WTC11 (cell line): ENCODE results near the gene ARPC1B. TPM values are rescaled to one million over a fixed set of nuclear protein-coding genes. Genes with fewer than 3 reads are reported as not detected.
"Not testable (repeated sequence)": the region's sequence is repeated elsewhere in the genome, so short reads cannot be mapped to it uniquely, and the experiment has no call there.

Source experiments
- ATAC-seq: fragments of 200-7000 bp; cut with Tn5 transposase; 2 replicates; pipeline ENCODE4 v1.10.0; 2021; ENCODE audit warnings: mild to moderate bottlenecking, moderate library complexity
- CTCF ChIA-PET: fragments of 300-600 bp; sonication (Branson Sonifier 250); formaldehyde crosslinking; loops from one replicate; lab custom pipeline; 2021; ENCODE audit warnings: antibody characterized with exemption; lab: Charles Lee
- POLR2A ChIA-PET: fragments of 350-600 bp; sonication (Branson Sonifier 250); formaldehyde crosslinking; loops from one replicate; lab custom pipeline; 2021; ENCODE audit warnings: antibody characterized with exemption; lab: Charles Lee
- DNase-seq: peaks from one replicate; pipeline ENCODE4 v3.0.0; 2021; ENCODE audit warnings: low spot score
- H3K27ac Mint-ChIP-seq: 2 replicates; pipeline ENCODE4 v1.8.0; 2021; ENCODE audit warnings: mixed read lengths
- H3K27me3 Mint-ChIP-seq: 2 replicates; pipeline ENCODE4 v1.8.0; 2021; ENCODE audit warnings: low read depth, mild to moderate bottlenecking, moderate library complexity, mixed read lengths
- H3K36me3 Mint-ChIP-seq: 2 replicates; pipeline ENCODE4 v1.8.0; 2021; ENCODE audit warnings: mixed read lengths
- H3K4me1 Mint-ChIP-seq: 2 replicates; pipeline ENCODE4 v1.8.0; 2022; ENCODE audit warnings: mixed read lengths
- H3K4me3 Mint-ChIP-seq: 2 replicates; pipeline ENCODE4 v1.8.0; 2021; ENCODE audit warnings: mild to moderate bottlenecking, moderate library complexity, mixed read lengths
- H3K9me3 Mint-ChIP-seq: 2 replicates; pipeline ENCODE4 v1.8.0; 2021; ENCODE audit warnings: mixed read lengths
- ATF1 ChIP-seq: sonication (generic); formaldehyde crosslinking; IDR thresholded peaks from 2 replicates; pipeline ENCODE4 v1.8.1; 2023; ENCODE audit warnings: mild to moderate bottlenecking, moderate library complexity, missing genetic modification reagents
- CBFB ChIP-seq: sonication (generic); formaldehyde crosslinking; IDR thresholded peaks from 2 replicates; pipeline ENCODE4 v1.8.1; 2022; ENCODE audit warnings: mild to moderate bottlenecking, low read depth, missing genetic modification reagents
- CDX4 ChIP-seq: fragments of 250-450 bp; sonication (Bioruptor Pico); IDR thresholded peaks from 2 replicates; pipeline ENCODE4 v1.9.0; 2021; ENCODE audit warnings: moderate library complexity, mild to moderate bottlenecking, inconsistent platforms, borderline replicate concordance
- CREB1 ChIP-seq: sonication (generic); formaldehyde crosslinking; IDR thresholded peaks from 2 replicates; pipeline ENCODE4 v1.8.0; 2023; ENCODE audit warnings: mild to moderate bottlenecking, missing genetic modification reagents
- CREM ChIP-seq: sonication (generic); formaldehyde crosslinking; IDR thresholded peaks from 2 replicates; pipeline ENCODE4 v1.8.1; 2022; ENCODE audit warnings: mild to moderate bottlenecking, missing genetic modification reagents, moderate library complexity
- CTCF ChIP-seq: fragments of 200-600 bp; IDR thresholded peaks from 2 replicates; pipeline ENCODE4 v1.8.0; 2022; ENCODE audit warnings: antibody characterized with exemption
- E2F5 ChIP-seq: sonication (generic); formaldehyde crosslinking; IDR thresholded peaks from 2 replicates; pipeline ENCODE4 v1.8.1; 2022; ENCODE audit warnings: mild to moderate bottlenecking, moderate library complexity, missing genetic modification reagents
- EMX1 ChIP-seq: fragments of 250-450 bp; sonication (Bioruptor Pico); IDR thresholded peaks from 2 replicates; pipeline ENCODE4 v1.8.0; 2021; ENCODE audit warnings: mild to moderate bottlenecking
- FOXJ3 ChIP-seq: sonication (generic); formaldehyde crosslinking; IDR thresholded peaks from 2 replicates; pipeline ENCODE4 v1.9.0; 2021; ENCODE audit warnings: missing genetic modification reagents, mild to moderate bottlenecking, borderline replicate concordance
- FOXK1 ChIP-seq: sonication (generic); formaldehyde crosslinking; IDR thresholded peaks from 2 replicates; pipeline ENCODE4 v1.8.0; 2022; ENCODE audit warnings: mild to moderate bottlenecking, moderate library complexity, missing genetic modification reagents
- FOXP1 ChIP-seq: sonication (generic); formaldehyde crosslinking; IDR thresholded peaks from 2 replicates; pipeline ENCODE4 v1.8.0; 2022; ENCODE audit warnings: missing genetic modification reagents, mild to moderate bottlenecking, moderate library complexity, borderline replicate concordance
- HMGA2 ChIP-seq: fragments of 250-450 bp; sonication (Bioruptor Pico); IDR thresholded peaks from 2 replicates; pipeline ENCODE4 v1.4.0; 2021; ENCODE audit warnings: mild to moderate bottlenecking, moderate library complexity
- JAZF1 ChIP-seq: fragments of 250-450 bp; sonication (Bioruptor Pico); IDR thresholded peaks from 2 replicates; pipeline ENCODE4 v1.9.0; 2021; ENCODE audit warnings: moderate library complexity, mild to moderate bottlenecking, inconsistent platforms
- JUN ChIP-seq: sonication (generic); formaldehyde crosslinking; IDR thresholded peaks from 2 replicates; pipeline ENCODE4 v1.8.0; 2023; ENCODE audit warnings: mild to moderate bottlenecking, missing genetic modification reagents
- MYBL2 ChIP-seq: sonication (generic); formaldehyde crosslinking; IDR thresholded peaks from 2 replicates; pipeline ENCODE4 v1.8.1; 2023; ENCODE audit warnings: mild to moderate bottlenecking, moderate library complexity, missing genetic modification reagents
- NFE2L1 ChIP-seq: sonication (generic); formaldehyde crosslinking; IDR thresholded peaks from 2 replicates; pipeline ENCODE4 v1.8.1; 2023; ENCODE audit warnings: missing genetic modification reagents
- NR3C1 ChIP-seq: sonication (generic); formaldehyde crosslinking; conservative IDR thresholded peaks from 2 replicates; pipeline ENCODE4 v1.8.1; 2023; ENCODE audit warnings: low read depth, mild to moderate bottlenecking, missing genetic modification reagents
- OVOL2 ChIP-seq: fragments of 250-450 bp; sonication (Bioruptor Pico); IDR thresholded peaks from 2 replicates; pipeline ENCODE4 v1.9.0; 2021; ENCODE audit warnings: mild to moderate bottlenecking, borderline replicate concordance
- SP1 ChIP-seq: sonication (generic); formaldehyde crosslinking; conservative IDR thresholded peaks from 2 replicates; pipeline ENCODE4 v1.8.1; 2022; ENCODE audit warnings: missing genetic modification reagents
- TEAD1 ChIP-seq: sonication (generic); formaldehyde crosslinking; IDR thresholded peaks from 2 replicates; pipeline ENCODE4 v1.8.0; 2022; ENCODE audit warnings: mild to moderate bottlenecking, missing genetic modification reagents
- ZBTB21 ChIP-seq: sonication (generic); formaldehyde crosslinking; IDR thresholded peaks from 2 replicates; pipeline ENCODE4 v1.8.1; 2023; ENCODE audit warnings: mild to moderate bottlenecking, missing genetic modification reagents, borderline replicate concordance
- ZNF121 ChIP-seq: sonication (generic); formaldehyde crosslinking; IDR thresholded peaks from 2 replicates; pipeline ENCODE4 v1.8.0; 2023; ENCODE audit warnings: missing genetic modification reagents
- ZNF138 ChIP-seq: sonication (generic); formaldehyde crosslinking; conservative IDR thresholded peaks from 2 replicates; pipeline ENCODE4 v1.8.1; 2022; ENCODE audit warnings: mild to moderate bottlenecking, moderate library complexity, missing genetic modification reagents
- ZNF396 ChIP-seq: fragments of 250-450 bp; sonication (Bioruptor Pico); IDR thresholded peaks from 2 replicates; pipeline ENCODE4 v1.8.0; 2021; ENCODE audit warnings: mild to moderate bottlenecking, moderate library complexity, borderline replicate concordance
- ZNF423 ChIP-seq: fragments of 250-450 bp; sonication (Bioruptor Pico); IDR thresholded peaks from 2 replicates; pipeline ENCODE4 v2.1.2; 2022; ENCODE audit warnings: mild to moderate bottlenecking, moderate library complexity
- total RNA-seq: library from RNA; stranded (reverse); gene quantifications from 3 replicates; pipeline ENCODE4 v1.2.3, GENCODE V29; 2021
- TF ChIP-seq, protein P1 (sequence below): sonication (generic); formaldehyde crosslinking; IDR thresholded peaks from 2 replicates; pipeline ENCODE4 v1.8.1; 2023; ENCODE audit warnings: mild to moderate bottlenecking, moderate library complexity, missing genetic modification reagents

ARPC1B gene
- total RNA-seq, 1 experiment from 2014 or later, result 66.2 TPM

DNA sequence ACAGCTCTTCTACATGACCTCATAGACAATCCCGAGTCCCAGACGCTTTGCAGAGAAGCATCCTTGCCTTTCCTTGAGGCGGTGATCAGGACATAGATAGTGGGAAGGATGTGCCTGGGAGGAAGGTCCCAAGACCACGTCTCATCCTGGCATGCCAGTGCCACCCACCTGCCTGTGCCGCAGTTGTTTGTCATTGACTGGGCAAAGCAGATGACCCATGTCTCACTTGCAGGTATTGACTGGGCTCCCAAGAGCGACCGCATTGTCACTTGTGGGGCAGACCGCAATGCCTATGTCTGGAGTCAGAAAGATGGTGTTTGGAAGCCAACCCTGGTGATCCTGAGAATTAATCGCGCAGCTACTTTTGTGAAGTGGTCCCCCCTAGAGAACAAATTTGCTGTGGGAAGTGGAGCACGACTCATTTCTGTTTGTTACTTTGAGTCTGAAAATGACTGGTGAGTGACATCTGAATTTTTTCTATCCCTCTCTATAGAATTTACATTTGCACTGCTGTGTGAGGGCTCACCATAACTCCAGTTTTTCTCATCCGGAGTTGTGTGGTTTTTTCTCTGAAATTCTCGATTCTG is 30.4 kb upstream of the ARPC1B start (continued):
- no peak for TF ChIP-seq NFE2L1

DNA sequence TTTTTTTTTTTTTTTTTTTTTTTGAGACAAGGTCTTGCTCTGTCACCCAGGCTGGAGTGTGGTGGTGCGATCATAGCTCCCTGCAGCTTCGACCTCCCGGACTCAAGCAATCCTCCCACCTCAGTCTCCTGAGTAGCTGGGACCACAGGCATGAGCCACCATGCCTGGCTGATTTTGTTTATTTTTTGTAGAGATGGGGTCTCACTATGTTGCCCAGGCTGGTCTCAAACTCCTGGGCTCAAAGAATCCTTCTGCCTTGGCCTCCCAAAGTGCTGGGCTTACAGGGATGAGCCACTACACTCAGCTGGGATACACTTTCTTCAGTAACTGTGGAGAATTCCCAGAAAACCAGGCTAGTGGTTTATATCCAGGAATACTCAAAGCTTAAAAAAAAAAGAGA is 23.9 kb upstream of the ARPC1B start:
- DNase-seq, H3K27me3 Mint-ChIP-seq, ATAC-seq, H3K4me1 Mint-ChIP-seq, H3K9me3 Mint-ChIP-seq, H3K4me3 Mint-ChIP-seq, H3K27ac Mint-ChIP-seq, POLR2A ChIA-PET: not testable (repeated sequence)
- CTCF ChIA-PET, result interaction anchor here (0.9 kb wide), 1 partner anchor 9 kb away, joined by 3 read pairs; no protein-coding TSS in a partner anchor
- H3K36me3 Mint-ChIP-seq, result peaks cover 36% of the 10 kb centered on the region
- TF ChIP-seq ZNF121 (CRISPR knock-in tag), result peak; percentile 9; the same call in 1 of the 2 replicates

DNA sequence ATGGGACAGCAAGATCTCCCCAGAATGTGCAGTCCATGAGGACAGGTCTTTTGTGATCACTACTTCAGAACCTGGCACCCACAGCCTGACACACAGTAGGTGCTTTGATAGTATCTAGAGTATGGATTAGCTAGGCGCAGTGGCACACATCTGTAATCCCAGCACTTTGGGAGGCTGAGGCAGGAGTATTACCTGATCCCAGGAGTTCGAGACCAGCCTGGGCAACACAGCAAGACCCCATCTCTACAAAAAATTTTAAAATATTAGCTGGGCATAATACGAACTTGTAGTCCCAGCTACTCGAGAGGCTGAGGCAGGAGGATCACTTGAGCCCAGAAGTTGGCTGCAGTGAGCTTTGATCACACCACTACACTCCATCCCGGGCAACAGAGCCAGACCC is 22.3 kb upstream of the ARPC1B start:
- TF ChIP-seq ZBTB21 (CRISPR knock-in tag) (no peak), ZNF138 (CRISPR knock-in tag) (no peak), CBFB (CRISPR knock-in tag) (no peak), OVOL2 (no peak), EMX1 (CRISPR knock-in tag) (no peak), CREM (CRISPR knock-in tag) (no peak), FOXP1 (CRISPR knock-in tag) (no peak), ZNF423 (CRISPR knock-in tag) (no peak), CREB1 (CRISPR knock-in tag) (no peak), CDX4 (CRISPR knock-in tag) (no peak), MYBL2 (CRISPR knock-in tag) (no peak), HMGA2 (CRISPR knock-in tag) (no peak), TEAD1 (CRISPR knock-in tag) (no peak), ATF1 (no peak)
- Mint-ChIP-seq H3K27me3 (no peaks in the 10 kb centered on the region), H3K9me3 (no peaks in the 10 kb centered on the region), H3K4me3 (no peak overlapping the region), H3K36me3 (peaks cover 39% of the 10 kb centered on the region), H3K4me1 (no peaks in the 10 kb centered on the region), H3K27ac (no peak overlapping the region)
- CTCF ChIA-PET, result interaction anchor here (1.3 kb wide), 1 partner anchor 14 kb away, joined by 3 read pairs; no protein-coding TSS in a partner anchor
- DNase-seq (no peak), ATAC-seq (no peak)
- POLR2A ChIA-PET, result no interaction called here

DNA sequence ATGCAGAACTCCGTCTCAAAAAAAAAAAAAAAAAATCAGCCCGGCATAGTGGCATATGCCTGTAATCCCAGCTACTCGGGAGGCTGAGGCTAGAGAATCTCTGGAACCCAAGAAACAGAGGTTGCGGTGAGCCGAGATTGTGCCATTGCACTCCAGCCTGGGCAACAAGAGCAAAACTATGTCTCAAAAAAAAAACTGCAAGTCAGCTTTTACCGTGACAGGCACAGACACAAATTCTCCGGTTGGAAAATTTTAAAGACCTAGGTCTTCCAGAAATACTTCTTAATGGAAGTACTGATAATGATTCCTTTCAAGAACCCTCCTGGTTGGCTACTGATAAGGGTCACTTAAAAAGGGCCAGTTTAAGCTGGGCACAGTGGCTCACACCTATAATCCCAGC is 19.4 kb upstream of the ARPC1B start:
- ATAC-seq, result no peak
- TF ChIP-seq FOXK1 (CRISPR knock-in tag), result no peak
- no peak for TF ChIP-seq JUN
- TF ChIP-seq, protein P1, sequence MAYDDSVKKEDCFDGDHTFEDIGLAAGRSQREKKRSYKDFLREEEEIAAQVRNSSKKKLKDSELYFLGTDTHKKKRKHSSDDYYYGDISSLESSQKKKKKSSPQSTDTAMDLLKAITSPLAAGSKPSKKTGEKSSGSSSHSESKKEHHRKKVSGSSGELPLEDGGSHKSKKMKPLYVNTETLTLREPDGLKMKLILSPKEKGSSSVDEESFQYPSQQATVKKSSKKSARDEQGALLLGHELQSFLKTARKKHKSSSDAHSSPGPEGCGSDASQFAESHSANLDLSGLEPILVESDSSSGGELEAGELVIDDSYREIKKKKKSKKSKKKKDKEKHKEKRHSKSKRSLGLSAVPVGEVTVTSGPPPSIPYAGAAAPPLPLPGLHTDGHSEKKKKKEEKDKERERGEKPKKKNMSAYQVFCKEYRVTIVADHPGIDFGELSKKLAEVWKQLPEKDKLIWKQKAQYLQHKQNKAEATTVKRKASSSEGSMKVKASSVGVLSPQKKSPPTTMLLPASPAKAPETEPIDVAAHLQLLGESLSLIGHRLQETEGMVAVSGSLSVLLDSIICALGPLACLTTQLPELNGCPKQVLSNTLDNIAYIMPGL (CRISPR knock-in tag), result no peak
- TF ChIP-seq FOXJ3 (CRISPR knock-in tag), result no peak
- no peak for TF ChIP-seq JAZF1 (CRISPR knock-in tag)
- TF ChIP-seq HMGA2 (CRISPR knock-in tag), result no peak
- no peak for TF ChIP-seq NR3C1 (CRISPR knock-in tag)
- no peak for TF ChIP-seq CDX4 (CRISPR knock-in tag)
- TF ChIP-seq SP1 (CRISPR knock-in tag), result no peak
- no peak for TF ChIP-seq ZNF396 (CRISPR knock-in tag)
- TF ChIP-seq E2F5 (CRISPR knock-in tag), result no peak
- TF ChIP-seq CTCF, result no peak
- TF ChIP-seq ATF1, result no peak
- TF ChIP-seq ZBTB21 (CRISPR knock-in tag), result no peak
- TF ChIP-seq, all 79 proteins: peak for 0
- Mint-ChIP-seq H3K27me3 (no peaks in the 10 kb centered on the region), H3K27ac (no peak overlapping the region), H3K4me1 (no peaks in the 10 kb centered on the region), H3K36me3 (peaks cover 40% of the 10 kb centered on the region), H3K9me3 (no peaks in the 10 kb centered on the region), H3K4me3 (no peak overlapping the region)
- ChIA-PET CTCF (no interaction called here), POLR2A (no interaction called here)
- DNase-seq, result no peak
